SKM-1 treated with dmso at 0.1 percent for 144 hours (cell line): ENCODE data around the gene SCARB1.

Experiments
- DNase-seq: peaks from one replicate; lab custom pipeline; 2025; ENCODE audit not compliant: unreplicated experiment; lab: John Stamatoyannopoulos, UW

The SCARB1 gene

GRCh38 chr12:124749725-124750124 is 113.9 kb downstream of the SCARB1 start:
- no peak for DNase-seq

GRCh38 chr12:124747426-124748161 is 116.1 kb downstream of the SCARB1 start:
- no peak for DNase-seq

GRCh38 chr12:124746649-124747425 is 116.8 kb downstream of the SCARB1 start:
- DNase-seq = no peak

- DNase-seq = no peak
These were observed 117.6 kb downstream of the SCARB1 start for GRCh38 chr12:124745891-124746570.

DNA sequence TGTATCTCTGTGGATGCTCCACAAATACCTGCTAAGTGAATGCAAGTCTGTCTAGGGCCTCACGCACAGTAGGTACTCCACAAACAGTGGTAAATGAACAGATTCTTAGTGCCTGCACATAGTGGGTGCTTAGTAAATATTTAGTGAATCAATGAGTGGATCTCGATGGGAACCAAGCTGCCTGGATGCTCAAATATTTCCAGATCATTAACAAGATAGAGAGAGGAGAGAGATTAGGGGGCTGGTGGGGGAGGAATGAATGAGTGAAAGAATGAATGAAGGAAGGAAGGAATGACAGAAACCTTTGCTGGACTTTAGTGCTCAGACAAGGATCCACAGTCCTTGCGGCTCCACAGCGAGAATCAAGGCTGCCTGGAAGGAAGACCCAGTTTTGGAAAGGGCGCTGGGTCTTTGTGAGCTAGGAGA is 118.2 kb downstream of the SCARB1 start:
- DNase-seq = no peak

DNA sequence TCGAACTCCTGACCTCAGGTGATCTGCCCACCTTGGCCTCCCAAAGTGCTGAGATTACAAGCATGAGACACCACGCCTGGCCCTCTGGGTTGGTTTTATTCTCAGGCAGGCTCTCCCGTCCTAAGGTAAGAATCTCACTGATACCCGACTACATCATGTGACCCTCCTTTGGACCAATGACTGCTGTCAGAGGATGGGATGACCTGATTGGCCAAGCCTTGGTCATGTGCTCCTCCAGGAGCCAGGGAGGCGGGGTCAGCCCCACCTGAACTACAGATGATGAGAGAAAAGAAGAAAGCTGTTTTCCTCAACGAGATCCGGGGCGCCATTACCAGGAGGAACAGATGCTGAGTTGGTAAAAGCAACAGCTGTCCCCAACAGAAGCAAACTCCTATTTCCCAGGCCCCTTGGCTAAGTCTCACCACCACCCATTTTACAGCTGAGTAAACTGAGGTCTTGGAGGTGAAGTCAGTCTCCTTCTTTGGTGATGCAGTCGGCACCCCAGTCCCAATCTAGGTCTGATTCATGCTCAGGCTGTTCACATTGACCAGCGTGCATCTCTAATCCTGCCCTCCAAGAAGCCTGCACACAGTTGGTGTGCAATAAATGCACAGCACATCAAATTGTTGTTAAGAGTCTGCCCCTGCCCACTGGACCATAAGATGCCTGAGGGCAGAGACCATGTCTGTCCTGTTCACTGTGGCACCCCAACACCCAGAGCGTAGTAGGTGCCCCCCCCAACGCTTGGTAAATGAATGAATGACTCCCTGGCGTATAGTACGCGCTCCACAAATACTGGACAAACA is 118.8 kb downstream of the SCARB1 start:
- no peak for DNase-seq

DNA sequence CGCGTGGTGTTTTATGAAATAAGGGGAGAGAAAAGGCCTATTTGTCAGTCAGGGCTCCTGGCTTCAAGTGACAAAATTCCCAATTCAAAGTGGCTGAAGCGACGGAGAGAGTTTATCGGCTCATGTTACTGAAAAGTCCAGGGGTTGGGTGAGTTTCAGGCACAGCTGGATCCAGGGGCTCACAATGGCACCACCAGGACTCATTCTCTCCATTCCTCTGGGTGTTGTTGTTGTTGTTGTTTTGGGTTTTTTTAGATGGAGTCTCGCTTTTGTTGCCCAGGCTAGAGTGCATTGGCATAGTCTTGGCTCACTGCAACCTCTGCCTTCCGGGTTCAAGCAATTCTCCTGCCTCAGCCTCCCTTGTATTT is 119.4 kb downstream of the SCARB1 start:
- no peak for DNase-seq

- DNase-seq = no peak
These were observed 120.0 kb downstream of the SCARB1 start for GRCh38 chr12:124743479-124744272.

- DNase-seq = no peak
These were observed 121.0 kb downstream of the SCARB1 start for GRCh38 chr12:124742678-124743077.

DNA sequence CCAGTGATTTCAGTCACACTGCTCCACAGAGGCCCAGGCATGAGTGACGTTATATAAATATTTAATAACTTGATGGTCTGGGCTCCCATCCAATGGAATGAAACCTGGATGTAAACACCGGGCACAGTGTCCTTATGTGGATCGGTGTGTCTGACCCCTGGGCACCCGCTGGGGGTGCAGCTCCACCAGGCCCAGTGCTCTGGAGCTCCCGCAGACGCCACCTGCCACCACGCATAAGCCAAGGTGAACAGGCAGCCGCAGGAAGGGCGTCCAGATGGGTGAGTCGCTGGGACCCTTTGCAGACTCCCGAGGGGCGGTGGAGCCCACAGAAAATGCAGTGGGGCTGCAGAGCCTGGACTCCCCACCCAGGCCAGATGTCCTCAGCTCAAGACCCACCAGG is 121.6 kb downstream of the SCARB1 start:
- no peak for DNase-seq

GRCh38 chr12:124741211-124741610 is 122.5 kb downstream of the SCARB1 start:
- DNase-seq = no peak

- DNase-seq = no peak
These were observed 123.0 kb downstream of the SCARB1 start for GRCh38 chr12:124740691-124741137.

DNA sequence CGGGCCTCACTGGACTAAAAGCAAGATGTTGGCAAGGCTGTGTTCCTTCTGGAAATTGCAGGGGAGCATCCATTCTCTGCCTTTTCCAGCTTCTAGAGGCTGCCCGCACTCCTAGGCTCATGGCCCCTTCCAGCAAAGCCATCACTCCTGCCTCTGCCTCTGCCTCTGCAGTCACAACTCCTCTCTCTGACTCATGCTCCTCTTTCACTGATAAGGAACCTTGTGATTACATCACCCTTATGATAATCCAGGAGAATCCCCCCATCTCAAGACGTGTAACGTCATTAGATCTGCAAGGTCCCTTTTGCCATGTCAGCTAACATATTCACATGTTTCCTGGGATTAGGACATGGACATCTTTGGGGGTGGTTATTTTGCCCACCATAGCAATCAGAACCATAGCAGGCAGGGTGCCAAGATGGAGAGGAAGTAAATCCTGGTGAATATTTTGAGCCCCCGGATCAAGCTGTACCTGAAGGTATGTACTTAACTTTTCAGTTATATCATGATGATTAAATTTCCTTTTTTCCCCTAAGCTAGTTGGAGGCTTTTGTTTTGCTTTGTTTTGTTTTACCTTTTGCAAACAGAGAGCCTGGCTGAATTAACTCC is 123.6 kb downstream of the SCARB1 start:
- no peak for DNase-seq

- no peak for DNase-seq
These were observed 124.8 kb downstream of the SCARB1 start for GRCh38 chr12:124738636-124739467.

DNA sequence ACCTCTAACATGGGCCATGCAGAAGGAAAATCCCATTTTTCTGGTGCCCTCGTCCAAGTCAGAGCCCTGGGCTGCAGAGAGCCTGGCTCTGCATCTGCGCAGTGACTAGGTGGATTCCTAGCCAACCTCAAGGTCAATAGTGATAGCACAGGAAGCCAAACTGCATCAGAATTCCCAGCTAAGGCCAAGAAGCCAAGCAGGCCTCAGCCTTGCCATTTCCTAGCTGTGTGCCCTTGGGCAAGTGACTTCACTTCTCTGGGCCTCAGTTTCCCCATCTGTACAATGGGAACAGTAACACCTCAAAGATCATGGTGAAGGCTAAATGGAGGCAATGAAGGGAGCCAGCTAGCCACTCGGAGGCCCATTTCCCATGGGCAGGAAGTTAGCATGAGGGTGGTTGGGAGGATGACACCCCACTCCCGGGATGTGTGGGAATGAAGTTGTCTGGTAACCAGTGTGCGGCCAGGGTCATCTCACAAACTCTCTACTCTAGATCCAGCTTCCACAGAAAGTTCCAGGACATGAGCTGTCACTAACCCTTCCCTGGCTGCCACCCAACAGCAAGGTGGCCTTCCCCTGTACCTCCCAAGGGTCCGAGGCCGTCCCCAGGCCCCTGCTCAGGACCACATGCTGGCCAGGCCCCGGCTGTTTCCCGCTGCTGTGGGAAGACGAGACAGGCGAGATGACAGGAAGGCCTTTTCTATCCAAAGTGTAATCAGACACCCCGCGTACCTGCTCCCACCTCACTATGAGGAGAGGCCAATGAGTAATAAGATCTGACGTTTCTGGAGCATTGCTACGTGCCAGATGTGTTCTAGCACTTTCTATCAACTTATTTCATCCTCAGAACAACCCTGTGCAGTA is 125.7 kb downstream of the SCARB1 start:
- DNase-seq = no peak

- DNase-seq = no peak
These were observed 126.6 kb downstream of the SCARB1 start for GRCh38 chr12:124737040-124737419.

DNA sequence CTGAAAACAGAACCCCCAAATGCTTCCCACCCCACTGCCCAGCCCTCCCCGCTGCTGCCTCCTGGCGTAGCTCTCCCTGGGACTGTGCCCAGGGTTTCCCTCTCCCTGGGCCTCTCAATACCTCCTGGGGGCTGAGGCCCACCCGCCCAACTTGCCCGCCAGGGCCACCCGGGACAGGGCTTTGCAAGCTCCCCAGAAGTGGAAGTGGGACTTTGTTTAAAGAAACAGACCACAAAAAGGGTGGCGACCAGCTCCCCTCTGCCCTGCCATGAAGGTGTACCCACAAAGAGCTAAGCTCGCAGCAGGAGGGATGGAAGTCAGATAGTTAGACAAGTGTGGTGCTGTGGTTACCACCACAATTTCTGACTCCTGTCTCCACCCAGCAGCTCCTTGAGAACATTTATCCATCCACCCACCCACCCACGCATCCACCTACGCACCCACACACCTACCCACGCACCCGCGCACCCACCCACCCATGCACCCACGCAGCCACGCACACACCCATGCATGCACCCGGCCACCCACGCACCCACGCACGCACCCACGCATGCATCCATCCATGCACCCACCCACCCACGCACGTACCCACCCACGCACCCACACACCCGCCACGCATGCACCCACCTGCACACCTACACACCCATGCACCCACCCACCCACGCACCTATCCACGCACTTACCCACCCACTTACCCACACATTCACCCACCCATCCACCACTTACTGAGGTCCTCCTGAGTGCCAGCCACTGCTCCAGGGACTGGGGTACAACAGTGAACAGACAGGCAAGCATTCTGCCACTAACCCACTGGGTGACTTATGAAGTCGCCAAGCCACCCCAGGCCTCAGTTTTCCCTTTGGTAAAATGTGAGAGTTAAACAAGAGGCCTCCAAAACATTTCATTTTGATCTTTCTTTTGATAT is 127.3 kb downstream of the SCARB1 start:
- no peak for DNase-seq
